GM12878 (cell line): ENCODE results near the gene TNFAIP2. TPM values are rescaled to one million over a fixed set of nuclear protein-coding genes. Genes with fewer than 3 reads are reported as not detected.

ENCODE experiments used
- ATAC-seq: fragments of 200-7000 bp; cut with Tn5 transposase; 3 replicates; pipeline ENCODE4 v1.9.1; 2020; ENCODE audit warnings: mild to moderate bottlenecking, moderate library complexity
- BruUV-seq: library from RNA; stranded (reverse); fragments of 400-500 nt; replicated peaks from 2 replicates; lab custom pipeline; 2021; lab: Mats Ljungman, UMichigan
- CTCF ChIA-PET: fragments of 300-600 bp; sonication (Branson Sonifier 250); formaldehyde crosslinking; extraction: SDS; loops from one replicate; lab custom pipeline; 2021; ENCODE audit warnings: inconsistent platforms; lab: Yijun Ruan, JAX
- POLR2A ChIA-PET: fragments of 350-600 bp; formaldehyde crosslinking; extraction: SDS; loops from one replicate; lab custom pipeline; 2021; ENCODE audit warnings: inconsistent platforms; lab: Charles Lee
- RAD21 ChIA-PET: fragments of 300-600 bp; sonication (Branson Sonifier 250); formaldehyde crosslinking; loops from one replicate; lab custom pipeline; 2023; ENCODE audit warnings: antibody characterized with exemption; ENCODE audit not compliant: unreplicated experiment; lab: Charles Lee
- SMC1A ChIA-PET: fragments of 300-600 bp; sonication (Branson Sonifier 250); formaldehyde crosslinking; loops from one replicate; lab custom pipeline; 2023; ENCODE audit not compliant: unreplicated experiment, uncharacterized antibody; lab: Charles Lee
- DNase-seq: peaks from one replicate; pipeline ENCODE4 v3.0.0-alpha.2; 2011; ENCODE audit warnings: low read depth, low spot score
- FAIRE-seq: peaks from 3 replicates; lab custom pipeline; 2011; peaks lifted over from hg19 to GRCh38; lab: Jason Lieb, UNC
- H2AFZ ChIP-seq: 2 replicates; pipeline ENCODE4 v1.6.0; 2011; ENCODE audit warnings: low read depth, low read length, control low read depth; ENCODE audit not compliant: control insufficient read depth
- H3K27ac ChIP-seq: 2 replicates; pipeline ENCODE4 v1.5.1; 2011; ENCODE audit warnings: control low read depth; ENCODE audit not compliant: control insufficient read depth, insufficient read depth
- H3K27me3 ChIP-seq, 2 experiments: replicated peaks in 1 of 2; 2 replicates each; pipeline versions ENCODE4 v1.6.0 to v1.6.1; 2011; ENCODE audit warnings: low read length in 1 of 2; ENCODE audit not compliant: control insufficient read depth in 2 of 2, insufficient read depth in 2 of 2
- H3K36me3 ChIP-seq, 2 experiments: 2 replicates each; pipeline ENCODE4 v1.5.1; 2011; ENCODE audit warnings: low read length in 1 of 2; ENCODE audit not compliant: control insufficient read depth in 2 of 2, insufficient read depth in 2 of 2
- H3K4me1 ChIP-seq: 2 replicates; pipeline ENCODE4 v1.6.1; 2011; ENCODE audit warnings: mild to moderate bottlenecking, low read length, moderate library complexity, mixed read lengths; ENCODE audit not compliant: control insufficient read depth, insufficient read depth
- H3K4me2 ChIP-seq: 2 replicates; pipeline ENCODE4 v1.6.0; 2011; ENCODE audit warnings: control low read depth; ENCODE audit not compliant: control insufficient read depth, insufficient read depth
- H3K4me3 ChIP-seq: fragments of 200-600 bp; sonication (generic); 2 replicates; pipeline ENCODE4 v1.5.1; 2016
- H3K79me2 ChIP-seq: 2 replicates; pipeline ENCODE4 v1.6.0; 2011; ENCODE audit warnings: low read length; ENCODE audit not compliant: control insufficient read depth, insufficient read depth
- H3K9ac ChIP-seq: 2 replicates; pipeline ENCODE4 v1.8.0; 2011; ENCODE audit warnings: low read length, control low read depth, mixed read lengths; ENCODE audit not compliant: control insufficient read depth, insufficient read depth
- H3K9me3 ChIP-seq: replicated peaks from 3 replicates; pipeline ENCODE4 v1.5.1; 2011; ENCODE audit warnings: mild to moderate bottlenecking, low read length; ENCODE audit not compliant: control insufficient read depth, insufficient read depth
- H4K20me1 ChIP-seq: 2 replicates; pipeline ENCODE4 v1.6.0; 2011; ENCODE audit not compliant: control insufficient read depth, insufficient read depth
- BRCA1 ChIP-seq: IDR thresholded peaks from 2 replicates; pipeline ENCODE4 v1.6.1; 2011; ENCODE audit warnings: low read depth, low read length, improper control_type of control experiment
- CBX5 ChIP-seq: sonication (generic); IDR thresholded peaks from 2 replicates; pipeline ENCODE4 v1.6.1; 2016; ENCODE audit warnings: low read depth, moderate library complexity, mild to moderate bottlenecking, inconsistent platforms
- CHD2 ChIP-seq: IDR thresholded peaks from 2 replicates; pipeline ENCODE4 v1.6.1; 2011; ENCODE audit warnings: low read depth, low read length, improper control_type of control experiment, borderline replicate concordance
- E2F4 ChIP-seq: IDR thresholded peaks from 2 replicates; pipeline ENCODE4 v1.6.1; 2012; ENCODE audit warnings: low read depth, low read length, improper control_type of control experiment
- E2F8 ChIP-seq: fragments of 450-650 bp; IDR thresholded peaks from 2 replicates; pipeline ENCODE4 v1.6.1; 2018; ENCODE audit warnings: mild to moderate bottlenecking, low read depth, moderate library complexity; ENCODE audit not compliant: partially characterized antibody
- KLF5 ChIP-seq: fragments of 450-650 bp; IDR thresholded peaks from 2 replicates; pipeline ENCODE4 v1.6.1; 2014; ENCODE audit warnings: mild to moderate bottlenecking; ENCODE audit not compliant: partially characterized antibody
- POLR2A ChIP-seq: IDR thresholded peaks from 2 replicates; pipeline ENCODE4 v1.6.1; 2011; ENCODE audit warnings: low read depth, mild to moderate bottlenecking, low read length
- RAD21 ChIP-seq: IDR thresholded peaks from 2 replicates; pipeline ENCODE4 v1.6.1; 2011; ENCODE audit warnings: mild to moderate bottlenecking, low read depth, low read length, moderate library complexity; ENCODE audit not compliant: insufficient read depth
- TAF1 ChIP-seq: IDR thresholded peaks from 2 replicates; pipeline ENCODE4 v1.6.1; 2011; ENCODE audit warnings: mild to moderate bottlenecking, low read depth, low read length, borderline replicate concordance
- WGBS: methylation state at CpG from one replicate; pipeline ENCODE4 v1.1.6; 2016; ENCODE audit warnings: low lambda C conversion rate; ENCODE audit not compliant: insufficient replicate concordance, insufficient coverage; ENCODE audit errors: missing lambda C conversion rate; 5-methylcytosine and 5-hydroxymethylcytosine counted together
- in situ Hi-C: fragments of 300-500 bp; cut with MboI; formaldehyde crosslinking; loops from 9 replicates; pipeline ENCODE4 v1.14.3; 2018; ENCODE audit warnings: mixed read lengths
- intact Hi-C: fragments of 100-400 bp; cut with micrococcal nuclease; formaldehyde crosslinking; loops from one replicate; pipeline ENCODE4 v1.14.2; 2022; ENCODE audit not compliant: unreplicated experiment
- polyA plus RNA-seq, 11 experiments: library from polyadenylated mRNA; depleted of rRNA in 4 of 11; unstranded in 6 of 11; stranded (reverse) in 5 of 11; fragments of >200 nt; fragmentation: Nextera tagmentation in 4 of 11; fragmentation: Illumina TruSeq in 1 of 11; extraction: Ambion mirVana in 4 of 11; extraction: Trizol in 1 of 11; gene quantifications; 1 replicate in 1 of 11; 2 replicates in 10 of 11; pipeline versions ENCODE4 v1.2.1 to v1.2.3, GENCODE V29; 2011 to 2016; ENCODE audit warnings: inconsistent platforms in 2 of 11, missing spikeins in 2 of 11, low read depth in 1 of 11
- total RNA-seq, 4 experiments: library from RNA; depleted of rRNA in 3 of 4; stranded (reverse); fragments of >200 nt in 3 of 4; fragmentation: Illumina TruSeq in 1 of 4; extraction: Trizol in 1 of 4; gene quantifications; 2 replicates each; pipeline versions ENCODE4 v1.2.1 to v1.2.3, GENCODE V29; 2013 to 2021
- TF ChIP-seq, protein P1 (sequence below): fragments of 450-650 bp; IDR thresholded peaks from 2 replicates; pipeline ENCODE4 v1.6.1; 2014; ENCODE audit warnings: mild to moderate bottlenecking

Gene TNFAIP2
- total and polyA plus RNA-seq, 10 of the 15 experiments (the other 5 are each of a cell fraction or from before 2014, with no cell fraction given), result 7.1 to 150 (median 74.5) TPM

DNA sequence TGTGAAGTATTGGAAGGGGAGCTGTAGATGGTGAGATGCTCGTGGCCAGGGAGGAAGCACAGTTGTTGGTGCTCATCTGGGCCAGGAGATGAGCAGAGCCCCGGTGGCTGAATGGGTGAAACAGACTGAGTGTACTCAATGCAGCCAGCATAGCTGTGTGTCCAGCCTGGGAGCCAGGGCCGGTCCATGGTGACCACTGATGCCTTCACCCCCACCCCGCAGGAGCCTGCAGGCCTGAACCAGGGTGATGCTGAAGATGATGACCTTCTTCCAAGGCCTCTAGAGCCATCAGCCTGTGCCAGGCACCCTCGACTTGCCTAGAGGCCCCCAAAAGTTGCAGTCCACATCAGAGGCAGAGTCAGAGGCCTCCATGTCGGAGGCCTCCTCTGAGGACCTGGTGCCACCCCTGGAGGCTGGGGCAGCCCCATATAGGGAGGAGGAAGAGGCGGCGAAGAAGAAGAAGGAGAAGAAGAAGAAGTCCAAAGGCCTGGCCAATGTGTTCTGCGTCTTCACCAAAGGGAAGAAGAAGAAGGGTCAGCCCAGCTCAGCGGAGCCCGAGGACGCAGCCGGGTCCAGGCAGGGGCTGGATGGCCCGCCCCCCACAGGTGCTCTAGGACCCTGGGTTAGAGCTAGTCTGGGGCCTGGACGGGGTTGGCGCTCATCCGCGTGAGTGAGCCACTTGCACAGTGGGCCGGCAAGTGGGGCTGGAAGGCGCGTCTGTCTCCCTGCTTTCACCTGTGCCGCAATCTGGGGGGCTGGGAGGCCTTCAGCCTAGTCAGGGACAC, 3.0 kb downstream of the TNFAIP2 start (continued):
- TF ChIP-seq E2F4 (no peak), KLF5 (no peak)

DNA sequence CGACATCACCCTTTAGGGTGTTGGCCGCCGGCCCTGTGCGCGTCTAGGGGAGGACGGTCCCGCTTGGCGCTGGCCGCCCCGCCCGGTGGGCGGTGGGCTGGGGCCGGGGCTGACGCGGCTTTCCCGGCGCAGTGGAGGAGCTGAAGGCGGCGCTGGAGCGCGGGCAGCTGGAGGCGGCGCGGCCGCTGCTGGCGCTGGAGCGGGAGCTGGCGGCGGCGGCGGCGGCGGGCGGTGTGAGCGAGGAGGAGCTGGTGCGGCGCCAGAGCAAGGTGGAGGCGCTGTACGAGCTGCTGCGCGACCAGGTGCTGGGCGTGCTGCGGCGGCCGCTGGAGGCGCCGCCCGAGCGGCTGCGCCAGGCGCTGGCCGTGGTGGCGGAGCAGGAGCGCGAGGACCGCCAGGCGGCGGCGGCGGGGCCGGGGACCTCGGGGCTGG, 3.6 kb downstream of the TNFAIP2 start:
- ChIA-PET POLR2A (no interaction called here), CTCF (interaction anchor here (0.5 kb wide), 1 partner anchor 519 kb away, joined by 3 read pairs; no protein-coding TSS in a partner anchor), SMC1A (interaction anchor here (1.0 to 1.8 kb wide), 2 partner anchors 22 to 57 kb away, joined by 3 to 6 read pairs; no protein-coding TSS in a partner anchor), RAD21 (no interaction called here)
- Histone ChIP-seq H3K27ac (no peak overlapping the region), H3K79me2 (peaks cover 21% of the 10 kb centered on the region), H2AFZ (no peak overlapping the region), H3K27me3 (no peaks in the 10 kb centered on the region), H3K4me2 (no peak overlapping the region), H3K4me3 (no peak overlapping the region), H3K9ac (no peak overlapping the region), H3K4me1 (peaks cover 14% of the 10 kb centered on the region), H3K36me3 (peaks cover 0 to 5% of the 10 kb centered on the region in 2 experiments; a peak in 2 of 4 replicates), H4K20me1 (no peaks in the 10 kb centered on the region), H3K9me3 (no peaks in the 10 kb centered on the region)
- FAIRE-seq (no peak), ATAC-seq (no peak), DNase-seq (no peak)
- intact Hi-C loops, result no loop called here
- no peak for TF ChIP-seq CBX5
- TF ChIP-seq POLR2A, result no peak
- no peak for TF ChIP-seq TAF1
- TF ChIP-seq, protein P1, sequence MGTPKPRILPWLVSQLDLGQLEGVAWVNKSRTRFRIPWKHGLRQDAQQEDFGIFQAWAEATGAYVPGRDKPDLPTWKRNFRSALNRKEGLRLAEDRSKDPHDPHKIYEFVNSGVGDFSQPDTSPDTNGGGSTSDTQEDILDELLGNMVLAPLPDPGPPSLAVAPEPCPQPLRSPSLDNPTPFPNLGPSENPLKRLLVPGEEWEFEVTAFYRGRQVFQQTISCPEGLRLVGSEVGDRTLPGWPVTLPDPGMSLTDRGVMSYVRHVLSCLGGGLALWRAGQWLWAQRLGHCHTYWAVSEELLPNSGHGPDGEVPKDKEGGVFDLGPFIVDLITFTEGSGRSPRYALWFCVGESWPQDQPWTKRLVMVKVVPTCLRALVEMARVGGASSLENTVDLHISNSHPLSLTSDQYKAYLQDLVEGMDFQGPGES, result no peak
- TF ChIP-seq RAD21, result no peak
- no peak for TF ChIP-seq E2F8
- TF ChIP-seq CHD2, result no peak
- no peak for TF ChIP-seq BRCA1
- BruUV-seq, result no TSS peak
- over 99% methylated on average over 17 of the region's 62 CpGs for WGBS
- in situ Hi-C loops, result no loop called here
